GM12878 (cell line): ENCODE measurements around the gene PELI1.

Source experiments
- DPF2 ChIP-seq: fragments of 450-650 bp; IDR thresholded peaks from 2 replicates; pipeline ENCODE4 v1.6.1; 2017; ENCODE audit warnings: mild to moderate bottlenecking
- POLR2AphosphoS5 ChIP-seq: IDR thresholded peaks from 2 replicates; pipeline ENCODE4 v1.6.1; 2011; ENCODE audit warnings: mild to moderate bottlenecking, low read length, inconsistent platforms
- RFX5 ChIP-seq: IDR thresholded peaks from 2 replicates; pipeline ENCODE4 v1.6.1; 2011; ENCODE audit warnings: low read depth, low read length, improper control_type of control experiment
- ZZZ3 ChIP-seq: IDR thresholded peaks from 2 replicates; pipeline ENCODE4 v1.6.1; 2011; ENCODE audit warnings: low read depth; ENCODE audit not compliant: control insufficient read depth, insufficient read length
- TF ChIP-seq, protein P1 (sequence below): fragments of 450-650 bp; formaldehyde crosslinking; IDR thresholded peaks from 2 replicates; pipeline ENCODE4 v1.5.0; 2022; ENCODE audit warnings: mild to moderate bottlenecking, missing genetic modification characterization

DNA sequence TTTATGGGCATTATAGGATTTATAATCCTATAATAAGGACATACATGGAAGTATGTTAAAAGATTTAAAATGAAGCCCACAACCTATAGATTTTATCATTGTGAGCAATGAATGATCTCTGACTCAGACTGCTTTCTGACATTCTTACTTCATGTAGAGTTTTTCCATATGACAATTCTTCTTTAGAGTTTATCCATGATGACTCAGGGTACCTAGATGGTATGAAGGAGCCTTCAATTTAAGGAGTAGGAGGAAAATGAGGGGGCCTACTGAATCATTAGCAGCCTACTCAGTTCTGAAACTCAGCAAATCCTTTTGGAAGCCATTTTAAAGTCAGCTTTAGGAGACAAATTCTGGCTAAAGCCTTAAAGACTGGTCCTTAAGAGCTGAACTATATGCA is 10.4 kb downstream of the PELI1 start:
- TF ChIP-seq RFX5 (no peak), ZZZ3 (no peak), DPF2 (no peak), POLR2AphosphoS5 (no peak)
- TF ChIP-seq, protein P1, sequence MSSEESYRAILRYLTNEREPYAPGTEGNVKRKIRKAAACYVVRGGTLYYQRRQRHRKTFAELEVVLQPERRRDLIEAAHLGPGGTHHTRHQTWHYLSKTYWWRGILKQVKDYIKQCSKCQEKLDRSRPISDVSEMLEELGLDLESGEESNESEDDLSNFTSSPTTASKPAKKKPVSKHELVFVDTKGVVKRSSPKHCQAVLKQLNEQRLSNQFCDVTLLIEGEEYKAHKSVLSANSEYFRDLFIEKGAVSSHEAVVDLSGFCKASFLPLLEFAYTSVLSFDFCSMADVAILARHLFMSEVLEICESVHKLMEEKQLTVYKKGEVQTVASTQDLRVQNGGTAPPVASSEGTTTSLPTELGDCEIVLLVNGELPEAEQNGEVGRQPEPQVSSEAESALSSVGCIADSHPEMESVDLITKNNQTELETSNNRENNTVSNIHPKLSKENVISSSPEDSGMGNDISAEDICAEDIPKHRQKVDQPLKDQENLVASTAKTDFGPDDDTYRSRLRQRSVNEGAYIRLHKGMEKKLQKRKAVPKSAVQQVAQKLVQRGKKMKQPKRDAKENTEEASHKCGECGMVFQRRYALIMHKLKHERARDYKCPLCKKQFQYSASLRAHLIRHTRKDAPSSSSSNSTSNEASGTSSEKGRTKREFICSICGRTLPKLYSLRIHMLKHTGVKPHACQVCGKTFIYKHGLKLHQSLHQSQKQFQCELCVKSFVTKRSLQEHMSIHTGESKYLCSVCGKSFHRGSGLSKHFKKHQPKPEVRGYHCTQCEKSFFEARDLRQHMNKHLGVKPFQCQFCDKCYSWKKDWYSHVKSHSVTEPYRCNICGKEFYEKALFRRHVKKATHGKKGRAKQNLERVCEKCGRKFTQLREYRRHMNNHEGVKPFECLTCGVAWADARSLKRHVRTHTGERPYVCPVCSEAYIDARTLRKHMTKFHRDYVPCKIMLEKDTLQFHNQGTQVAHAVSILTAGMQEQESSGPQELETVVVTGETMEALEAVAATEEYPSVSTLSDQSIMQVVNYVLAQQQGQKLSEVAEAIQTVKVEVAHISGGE (CRISPR knock-in tag), result no peak
